Measurements from ENCODE around the gene TXNDC2. TPM values are rescaled to one million over a fixed set of nuclear protein-coding genes. Genes with fewer than 3 reads are reported as not detected.
A peak's percentile ranks its signal among the peaks of the same experiment; 100 is the strongest.

The TXNDC2 gene
- total and polyA plus RNA-seq, 2 experiments from 2014 or later = not detected

- peaks cover 35% of the 10 kb centered on the region for H3K4me1 ChIP-seq (ENCODE audit: low read depth)
- H3K9me3 ChIP-seq (ENCODE audit: low read depth) = no peaks in the 10 kb centered on the region
- H3K27ac ChIP-seq = no peak overlapping the region
- H3K36me3 ChIP-seq = no peaks in the 10 kb centered on the region
- DNase-seq (ENCODE audit: low read depth in 1 of 2, low spot score in 1 of 2) = no peak
- no peaks in the 10 kb centered on the region for H3K27me3 ChIP-seq
- no peak for TF ChIP-seq CTCF (IDR thresholded peaks at IDR 0.05; ENCODE audit: low read depth, low read length)
- no peak overlapping the region for H3K4me3 ChIP-seq
Measured at GRCh38 chr18:9922592-9923311, 37.0 kb downstream of the TXNDC2 start.

GRCh38 chr18:9924371-9924943 lies 38.7 kb downstream of the TXNDC2 start:
- H3K36me3 ChIP-seq = no peaks in the 10 kb centered on the region
- H3K4me1 ChIP-seq (ENCODE audit: low read depth) = peaks cover 30% of the 10 kb centered on the region
- DNase-seq (ENCODE audit: low read depth in 1 of 2, low spot score in 1 of 2) = no peak
- no peaks in the 10 kb centered on the region for H3K9me3 ChIP-seq (ENCODE audit: low read depth)
- H3K4me3 ChIP-seq = no peak overlapping the region
- no peaks in the 10 kb centered on the region for H3K27me3 ChIP-seq
- no peak overlapping the region for H3K27ac ChIP-seq
- no peak for TF ChIP-seq CTCF (IDR thresholded peaks at IDR 0.05; ENCODE audit: low read depth, low read length)

GRCh38 chr18:9925369-9925768 lies 39.6 kb downstream of the TXNDC2 start:
- H3K4me3 ChIP-seq = no peak overlapping the region
- H3K4me1 ChIP-seq (ENCODE audit: low read depth) = peaks cover 34% of the 10 kb centered on the region
- H3K9me3 ChIP-seq (ENCODE audit: low read depth) = no peaks in the 10 kb centered on the region
- H3K27me3 ChIP-seq = no peaks in the 10 kb centered on the region
- H3K36me3 ChIP-seq = no peaks in the 10 kb centered on the region
- H3K27ac ChIP-seq = no peak overlapping the region
- DNase-seq (ENCODE audit: low read depth in 1 of 2, low spot score in 1 of 2) = peak in 1 of 2 donors; percentile 35
- no peak for TF ChIP-seq CTCF (IDR thresholded peaks at IDR 0.05; ENCODE audit: low read depth, low read length)

GRCh38 chr18:9925795-9926194 lies 40.0 kb downstream of the TXNDC2 start:
- Histone ChIP-seq H3K27me3 (no peaks in the 10 kb centered on the region), H3K4me1 (ENCODE audit: low read depth) (peaks cover 29% of the 10 kb centered on the region), H3K36me3 (no peaks in the 10 kb centered on the region), H3K27ac (no peak overlapping the region), H3K4me3 (no peak overlapping the region), H3K9me3 (ENCODE audit: low read depth) (no peaks in the 10 kb centered on the region)
- TF ChIP-seq CTCF (IDR thresholded peaks at IDR 0.05; ENCODE audit: low read depth, low read length) = no peak
- DNase-seq (ENCODE audit: low read depth in 1 of 2, low spot score in 1 of 2) = no peak

GRCh38 chr18:9926223-9926894 lies 40.6 kb downstream of the TXNDC2 start:
- Histone ChIP-seq H3K27me3 (no peaks in the 10 kb centered on the region), H3K36me3 (no peaks in the 10 kb centered on the region), H3K27ac (no peak overlapping the region), H3K4me1 (ENCODE audit: low read depth) (peaks cover 24% of the 10 kb centered on the region), H3K4me3 (no peak overlapping the region), H3K9me3 (ENCODE audit: low read depth) (no peaks in the 10 kb centered on the region)
- DNase-seq (ENCODE audit: low read depth in 1 of 2, low spot score in 1 of 2) = no peak
- no peak for TF ChIP-seq CTCF (IDR thresholded peaks at IDR 0.05; ENCODE audit: low read depth, low read length)

Measured in cardiac muscle cell (in vitro differentiated cells and primary cell).